PC-9 (cell line): ENCODE measurements around the gene N4BP3. TPM values are rescaled to one million over a fixed set of nuclear protein-coding genes. Genes with fewer than 3 reads are reported as not detected.

Experiments
- BruUV-seq: library from RNA; stranded (reverse); fragments of 400-500 nt; replicated peaks from 2 replicates; lab custom pipeline; 2021; lab: Mats Ljungman, UMichigan
- CTCF ChIA-PET: fragments of 300-600 bp; sonication (Branson Sonifier 250); formaldehyde crosslinking; loops from one replicate; lab custom pipeline; 2022; ENCODE audit warnings: antibody characterized with exemption; lab: Charles Lee
- POLR2A ChIA-PET: fragments of 300-600 bp; sonication (Branson Sonifier 250); formaldehyde crosslinking; loops from one replicate; lab custom pipeline; 2022; ENCODE audit warnings: antibody characterized with exemption; ENCODE audit not compliant: unreplicated experiment; lab: Charles Lee
- DNase-seq, 2 experiments: peaks; one replicate each; pipeline versions ENCODE4 v3.0.0 to v3.0.0-alpha.2; 2015 to 2022; ENCODE audit warnings: mixed read lengths in 1 of 2
- H2AFZ ChIP-seq: fragments of 200-600 bp; sonication (generic); 2 replicates; pipeline ENCODE4 v1.8.1; 2017; ENCODE audit warnings: antibody characterized with exemption
- H3F3A ChIP-seq: fragments of 200-600 bp; sonication (generic); 2 replicates; pipeline ENCODE4 v1.8.1; 2017; ENCODE audit warnings: antibody characterized with exemption, mild to moderate bottlenecking, low read depth; ENCODE audit not compliant: insufficient read depth
- H3K27ac ChIP-seq: fragments of 200-600 bp; sonication (generic); 2 replicates; pipeline ENCODE4 v1.6.1; 2016; ENCODE audit warnings: mixed run types
- H3K27me3 ChIP-seq: fragments of 200-600 bp; sonication (generic); 2 replicates; pipeline ENCODE4 v1.6.1; 2016; ENCODE audit warnings: low read depth, mixed run types; ENCODE audit not compliant: insufficient read depth
- H3K36me3 ChIP-seq: fragments of 200-600 bp; sonication (generic); 2 replicates; pipeline ENCODE4 v1.6.1; 2016; ENCODE audit warnings: low read depth, mixed run types
- H3K4me1 ChIP-seq: fragments of 200-600 bp; sonication (generic); replicated peaks from 2 replicates; pipeline ENCODE4 v1.6.1; 2016; ENCODE audit warnings: mixed run types; ENCODE audit not compliant: insufficient read depth
- H3K4me2 ChIP-seq: fragments of 200-600 bp; sonication (generic); 2 replicates; pipeline ENCODE4 v1.6.1; 2017; ENCODE audit warnings: mixed run types
- H3K4me3 ChIP-seq: fragments of 200-600 bp; sonication (generic); 2 replicates; pipeline ENCODE4 v1.6.1; 2016; ENCODE audit warnings: mixed run types
- H3K79me2 ChIP-seq: fragments of 200-600 bp; sonication (generic); 2 replicates; pipeline ENCODE4 v1.6.1; 2017; ENCODE audit warnings: low read depth, mixed run types
- H3K9me2 ChIP-seq: fragments of 200-600 bp; sonication (generic); 2 replicates; pipeline ENCODE4 v1.8.1; 2017; ENCODE audit warnings: mild to moderate bottlenecking; ENCODE audit not compliant: insufficient read depth
- H3K9me3 ChIP-seq: fragments of 200-600 bp; sonication (generic); 2 replicates; pipeline ENCODE4 v1.8.1; 2016; ENCODE audit warnings: low read depth; ENCODE audit not compliant: insufficient read depth
- H4K20me1 ChIP-seq: fragments of 200-600 bp; sonication (generic); 2 replicates; pipeline ENCODE4 v1.8.1; 2017; ENCODE audit not compliant: insufficient read depth
- CTCF ChIP-seq: fragments of 200-600 bp; sonication (generic); conservative IDR thresholded peaks from 2 replicates; pipeline ENCODE4 v1.6.1; 2017; ENCODE audit warnings: mixed run types, antibody characterized with exemption, mild to moderate bottlenecking, moderate library complexity
- EZH2 ChIP-seq: fragments of 200-600 bp; sonication (generic); IDR thresholded peaks from 2 replicates; pipeline ENCODE4 v1.8.0; 2017; ENCODE audit warnings: antibody characterized with exemption, low read depth
- intact Hi-C: fragments of 100-400 bp; cut with micrococcal nuclease; formaldehyde crosslinking; loops from one replicate; pipeline ENCODE4 v1.10.0; 2022; ENCODE audit not compliant: unreplicated experiment
- total RNA-seq: library from RNA; stranded (reverse); gene quantifications from 2 replicates; pipeline ENCODE4 v1.2.3, GENCODE V29; 2021

N4BP3 gene
- total RNA-seq, 1 experiment from 2014 or later, result 0.81 TPM

GRCh38 chr5:178078197-178079010 lies 34.9 kb upstream of the N4BP3 start:
- peak overlapping the region; percentile 58 for H3K4me2 ChIP-seq
- no TSS peak for BruUV-seq
- POLR2A ChIA-PET, result interaction anchor here (0.6 to 0.7 kb wide), 4 partner anchors 45 to 707 kb away, joined by 4 to 6 read pairs (median 5); no protein-coding TSS in a partner anchor

GRCh38 chr5:178080056-178080455 lies 33.3 kb upstream of the N4BP3 start:
- ChIA-PET CTCF (no interaction called here), POLR2A (no interaction called here)
- no peaks in the 10 kb centered on the region for H3K9me2 ChIP-seq
- H3F3A ChIP-seq, result peaks cover 48% of the 10 kb centered on the region
- TF ChIP-seq EZH2 (no peak), CTCF (no peak)
- no TSS peak for BruUV-seq
- peaks cover 76% of the 10 kb centered on the region for H3K4me1 ChIP-seq
- H3K9me3 ChIP-seq, result no peaks in the 10 kb centered on the region
- no peaks in the 10 kb centered on the region for H4K20me1 ChIP-seq
- DNase-seq, result no peak
- intact Hi-C loops, result no loop called here
- 0 out of 2 replicates have a peak overlapping the region, but pooled peaks have one; percentile 71 for H3K4me2 ChIP-seq
- H3K27ac ChIP-seq, result no peak overlapping the region
- H2AFZ ChIP-seq, result no peak overlapping the region
- H3K4me3 ChIP-seq, result no peak overlapping the region
- H3K27me3 ChIP-seq, result peaks cover 7% of the 10 kb centered on the region
- no peaks in the 10 kb centered on the region for H3K36me3 ChIP-seq
- no peaks in the 10 kb centered on the region for H3K79me2 ChIP-seq

More at GRCh38 chr5:178078197-178079010, 34.9 kb upstream of the N4BP3 start:
- Histone ChIP-seq H3K27ac (no peak overlapping the region), H3F3A (peaks cover 32% of the 10 kb centered on the region), H3K27me3 (peaks cover 17% of the 10 kb centered on the region), H3K9me2 (no peaks in the 10 kb centered on the region), H3K79me2 (no peaks in the 10 kb centered on the region), H3K9me3 (no peaks in the 10 kb centered on the region), H3K4me1 (peaks cover 60% of the 10 kb centered on the region), H3K4me3 (no peak overlapping the region), H2AFZ (no peak overlapping the region), H3K36me3 (no peaks in the 10 kb centered on the region), H4K20me1 (no peaks in the 10 kb centered on the region)
- peak; percentile 88 to 89 for DNase-seq
- CTCF ChIA-PET, result interaction anchor here (0.6 to 4.7 kb wide), 7 partner anchors 46 to 1553 kb away, joined by 3 to 34 read pairs (median 5); partner anchors contain the start of gene NHP2
- TF ChIP-seq CTCF (no peak), EZH2 (no peak)
- intact Hi-C loops, result loop anchor here (1.0 kb wide), 2 partner anchors 46 to 52 kb away; no protein-coding TSS in a partner anchor

- H2AFZ ChIP-seq, result no peak overlapping the region
- TF ChIP-seq CTCF, result no peak
- TF ChIP-seq EZH2, result no peak
- peak overlapping the region; percentile 71 for H3K4me2 ChIP-seq
- ChIA-PET POLR2A (no interaction called here), CTCF (no interaction called here)
- peak overlapping the region; percentile 10; the same call in 1 of the 2 replicates for H3K4me3 ChIP-seq
- DNase-seq, result peak in 1 of 2 experiments; percentile 60
- intact Hi-C loops, result no loop called here
- H3K79me2 ChIP-seq, result no peaks in the 10 kb centered on the region
- peak overlapping the region; percentile 22; the same call in 1 of the 2 replicates for H3K27ac ChIP-seq
- peaks cover 76% of the 10 kb centered on the region for H3K4me1 ChIP-seq
- no peaks in the 10 kb centered on the region; the same call in 1 of the 2 replicates for H3K27me3 ChIP-seq
- no peaks in the 10 kb centered on the region for H4K20me1 ChIP-seq
- H3K36me3 ChIP-seq, result no peaks in the 10 kb centered on the region
- no peaks in the 10 kb centered on the region for H3K9me2 ChIP-seq
- no TSS peak for BruUV-seq
- H3K9me3 ChIP-seq, result no peaks in the 10 kb centered on the region
- peaks cover 48% of the 10 kb centered on the region for H3F3A ChIP-seq
These were observed 32.5 kb upstream of the N4BP3 start for GRCh38 chr5:178080618-178081410.
